ENCODE results near the gene ERCC6L2.
A peak's percentile ranks its signal among the peaks of the same experiment; 100 is the strongest.

ERCC6L2 gene, protein sequence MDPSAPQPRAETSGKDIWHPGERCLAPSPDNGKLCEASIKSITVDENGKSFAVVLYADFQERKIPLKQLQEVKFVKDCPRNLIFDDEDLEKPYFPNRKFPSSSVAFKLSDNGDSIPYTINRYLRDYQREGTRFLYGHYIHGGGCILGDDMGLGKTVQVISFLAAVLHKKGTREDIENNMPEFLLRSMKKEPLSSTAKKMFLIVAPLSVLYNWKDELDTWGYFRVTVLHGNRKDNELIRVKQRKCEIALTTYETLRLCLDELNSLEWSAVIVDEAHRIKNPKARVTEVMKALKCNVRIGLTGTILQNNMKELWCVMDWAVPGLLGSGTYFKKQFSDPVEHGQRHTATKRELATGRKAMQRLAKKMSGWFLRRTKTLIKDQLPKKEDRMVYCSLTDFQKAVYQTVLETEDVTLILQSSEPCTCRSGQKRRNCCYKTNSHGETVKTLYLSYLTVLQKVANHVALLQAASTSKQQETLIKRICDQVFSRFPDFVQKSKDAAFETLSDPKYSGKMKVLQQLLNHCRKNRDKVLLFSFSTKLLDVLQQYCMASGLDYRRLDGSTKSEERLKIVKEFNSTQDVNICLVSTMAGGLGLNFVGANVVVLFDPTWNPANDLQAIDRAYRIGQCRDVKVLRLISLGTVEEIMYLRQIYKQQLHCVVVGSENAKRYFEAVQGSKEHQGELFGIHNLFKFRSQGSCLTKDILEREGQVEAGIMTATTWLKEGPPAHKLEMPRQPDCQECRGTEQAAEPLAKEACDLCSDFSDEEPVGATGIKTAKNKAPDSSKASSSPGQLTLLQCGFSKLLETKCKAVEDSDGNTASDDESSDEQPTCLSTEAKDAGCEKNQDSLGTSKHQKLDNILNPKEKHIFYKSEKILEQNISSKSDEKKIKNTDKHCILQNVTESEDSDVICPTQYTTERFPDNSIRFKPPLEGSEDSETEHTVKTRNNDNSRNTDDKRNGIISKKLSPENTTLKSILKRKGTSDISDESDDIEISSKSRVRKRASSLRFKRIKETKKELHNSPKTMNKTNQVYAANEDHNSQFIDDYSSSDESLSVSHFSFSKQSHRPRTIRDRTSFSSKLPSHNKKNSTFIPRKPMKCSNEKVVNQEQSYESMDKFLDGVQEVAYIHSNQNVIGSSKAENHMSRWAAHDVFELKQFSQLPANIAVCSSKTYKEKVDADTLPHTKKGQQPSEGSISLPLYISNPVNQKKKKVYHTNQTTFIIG (N-terminal part only)

DNA sequence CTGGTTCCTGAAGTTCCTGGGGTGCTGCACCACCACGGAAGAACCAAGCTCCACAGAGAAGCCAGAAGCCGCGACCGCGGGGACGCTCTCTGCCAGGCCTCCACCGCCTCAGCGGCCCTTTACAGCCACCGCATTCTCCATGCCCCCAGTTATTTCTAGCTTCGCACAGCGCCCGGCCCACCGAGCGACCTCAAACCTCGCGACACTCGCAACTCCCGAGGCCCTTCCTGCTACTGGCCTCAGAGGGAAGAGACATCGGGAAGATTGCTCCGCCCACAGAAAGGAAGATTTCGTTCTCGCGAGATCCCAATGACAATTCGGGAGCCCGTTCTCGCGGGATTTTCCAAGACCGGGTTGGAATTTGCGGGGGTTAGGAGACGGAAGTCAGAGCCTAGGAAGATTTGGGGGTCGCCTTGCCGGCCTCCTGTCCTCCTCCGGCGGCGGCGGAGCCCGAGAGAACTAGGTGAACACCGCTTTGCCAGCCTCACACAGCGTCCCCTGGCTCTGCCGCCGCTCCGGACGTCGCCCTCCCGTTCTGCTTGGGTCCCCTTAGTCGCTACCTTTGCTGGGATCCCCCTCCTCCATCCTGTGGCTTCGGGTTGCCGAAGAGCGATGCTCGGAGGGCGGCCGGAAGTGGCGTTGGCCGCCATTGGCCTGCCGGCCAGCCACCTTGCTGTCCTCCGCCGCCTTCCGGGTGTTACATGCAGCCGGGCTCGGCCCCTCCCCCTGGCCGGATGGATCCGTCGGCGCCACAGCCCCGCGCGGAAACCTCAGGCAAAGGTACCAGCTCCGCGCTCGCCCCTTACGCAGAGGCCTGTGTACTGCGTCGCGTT lies at the start of gene ERCC6L2:
TSS of gene ERCC6L2 (plus strand) at position 387 of the 833 bp plus-strand sequence. CDS start at position 735, 348 bp downstream.
- DNase-seq = peak; percentile 94 to 97

DNA sequence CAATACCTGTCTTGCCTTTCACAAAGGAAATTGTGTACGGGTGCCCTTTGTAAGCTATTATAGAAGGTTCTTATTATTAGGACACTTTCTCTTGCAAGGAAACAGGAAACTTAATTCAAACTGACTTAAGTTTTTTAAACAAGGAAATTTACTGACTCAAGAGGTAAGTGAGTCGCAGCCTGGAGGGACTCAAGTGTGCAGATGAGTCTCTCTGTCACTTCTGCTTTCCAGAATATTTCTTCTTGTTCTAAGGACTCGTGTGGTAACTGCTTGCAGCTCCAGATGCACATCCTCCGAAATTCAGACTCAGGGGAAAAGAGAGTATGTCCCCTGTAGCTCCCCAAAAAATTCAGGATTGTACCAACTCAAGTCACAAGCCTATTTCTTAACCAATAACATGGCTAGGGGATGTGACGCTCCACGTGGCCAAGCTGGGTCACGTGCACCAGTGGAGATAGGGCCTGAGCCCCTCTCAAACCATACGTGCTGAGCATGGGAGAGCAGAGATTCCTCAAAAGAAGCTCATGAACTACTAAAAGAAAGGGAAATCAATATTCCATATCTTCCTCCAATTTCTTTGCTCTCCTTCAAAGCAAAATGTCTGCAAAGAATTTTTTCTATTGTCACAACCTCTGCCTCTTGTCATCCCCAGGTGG lies 49.2 kb upstream of the ERCC6L2 start:
- DNase-seq = peak; percentile 63 to 68

DNA sequence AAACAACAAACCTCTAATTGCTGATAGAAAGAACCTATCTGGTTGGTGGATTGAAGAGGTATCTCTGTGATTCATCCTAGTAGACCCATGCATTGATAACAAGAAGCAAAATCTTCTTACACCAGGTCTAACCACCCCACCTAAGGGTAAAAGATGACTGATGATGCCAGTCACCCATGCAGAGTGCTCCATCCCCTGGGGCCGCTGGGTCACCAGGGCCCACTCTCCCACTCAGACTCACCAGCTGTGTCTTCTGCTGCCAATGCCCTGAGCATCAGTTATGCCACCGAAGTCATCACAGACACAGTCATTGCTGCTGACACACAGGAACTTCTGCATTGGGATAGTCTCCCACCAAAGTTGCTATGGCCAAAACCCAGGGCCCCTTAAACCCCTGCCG lies 44.7 kb upstream of the ERCC6L2 start:
- no peak for DNase-seq

DNA sequence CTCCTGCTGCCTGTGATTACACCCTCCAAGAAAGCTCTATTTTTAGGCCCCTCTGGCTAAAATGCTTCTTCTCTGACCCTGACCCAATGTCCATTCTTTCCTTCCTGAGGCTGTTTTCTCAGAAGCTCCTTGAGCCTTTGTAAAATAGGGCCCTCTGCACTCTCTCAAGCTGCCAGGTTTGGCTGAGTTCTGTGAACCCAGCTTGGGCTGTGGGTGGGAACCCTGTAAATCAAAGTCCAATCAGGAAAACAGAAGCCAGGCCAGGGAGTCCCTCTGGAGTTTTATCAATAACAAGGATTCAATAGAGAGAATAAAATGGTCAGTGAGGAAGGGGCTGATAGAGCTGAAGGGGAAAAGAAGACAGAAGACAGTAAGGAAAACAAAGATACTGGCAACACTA lies 43.7 kb upstream of the ERCC6L2 start:
- no peak for DNase-seq

DNA sequence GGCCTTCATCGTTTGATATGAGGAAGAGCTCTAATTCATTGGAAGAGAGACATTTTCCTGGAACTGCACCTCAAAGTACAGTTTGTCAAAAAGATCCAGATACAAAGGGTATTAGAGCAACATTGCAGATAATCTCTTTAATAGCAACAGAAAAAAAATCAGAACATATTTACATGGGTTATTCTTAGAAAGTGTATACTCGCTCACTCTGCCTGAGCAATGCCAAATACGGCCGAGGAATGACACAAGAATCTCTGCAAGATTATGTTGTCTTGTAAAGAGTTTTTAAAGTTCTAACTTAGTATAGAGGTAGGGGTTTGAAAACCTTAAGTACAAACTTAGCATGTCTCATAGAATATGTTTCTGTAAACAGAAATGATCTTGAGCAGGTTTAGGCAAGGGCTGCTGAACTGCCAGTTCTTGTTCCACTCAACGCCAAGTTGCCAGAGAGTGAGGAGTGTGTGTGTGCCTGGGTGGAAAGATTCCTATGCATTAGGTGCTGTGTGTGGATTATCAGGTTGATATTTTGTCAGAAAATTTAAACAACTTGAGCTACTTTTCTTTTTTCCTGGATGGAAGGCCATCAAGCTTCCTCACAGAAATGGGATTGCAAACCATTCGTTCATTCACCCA lies 41.8 kb upstream of the ERCC6L2 start:
- no peak for DNase-seq

DNA sequence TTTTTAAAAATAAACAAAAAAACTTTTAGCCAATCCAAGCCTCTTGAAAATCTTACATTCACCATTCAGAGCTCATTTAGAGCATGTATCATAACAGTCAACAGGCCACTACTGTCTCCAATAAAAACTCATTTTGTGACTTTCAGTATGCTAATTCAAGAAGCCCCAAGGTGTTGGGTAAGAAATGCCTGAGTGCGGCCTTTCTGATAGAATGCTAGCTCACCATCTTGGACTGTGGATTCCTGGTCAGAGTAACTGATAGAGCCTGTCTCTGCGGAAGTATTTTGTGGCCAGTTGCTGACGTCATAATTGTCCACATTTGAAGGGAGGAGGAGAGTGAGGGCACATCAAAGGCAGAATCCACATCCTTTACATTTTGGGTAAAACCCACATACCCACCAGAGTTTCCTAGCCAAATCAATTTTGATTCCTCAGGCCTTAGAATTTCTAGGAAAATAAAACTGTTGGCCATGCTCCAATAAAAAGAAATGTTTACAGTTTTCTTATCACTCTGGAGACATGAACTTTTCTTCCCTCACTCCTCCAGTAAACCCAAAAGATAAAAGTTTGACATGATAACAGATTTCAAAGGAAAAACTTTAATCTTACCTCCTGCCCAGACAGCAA lies 41.1 kb upstream of the ERCC6L2 start:
- no peak for DNase-seq

DNA sequence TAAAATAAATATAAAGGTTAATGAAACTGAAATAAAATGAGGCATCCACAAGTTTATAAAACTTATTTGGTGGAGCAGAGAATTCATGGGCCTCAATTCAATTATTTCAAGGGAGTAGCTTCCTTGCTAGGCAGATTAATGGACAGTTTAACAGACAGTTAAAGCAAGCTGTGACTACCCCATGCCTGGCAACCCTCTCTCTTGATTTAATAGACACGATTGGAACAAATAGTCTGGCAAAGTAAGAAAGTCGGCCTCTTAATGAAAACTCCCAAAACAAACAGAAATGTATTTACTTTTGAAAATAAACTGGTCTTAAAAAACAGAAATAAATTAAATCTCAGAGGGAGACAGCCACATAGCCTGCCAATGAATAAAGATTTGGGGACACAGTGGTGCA lies 40.1 kb upstream of the ERCC6L2 start:
- no peak for DNase-seq

DNA sequence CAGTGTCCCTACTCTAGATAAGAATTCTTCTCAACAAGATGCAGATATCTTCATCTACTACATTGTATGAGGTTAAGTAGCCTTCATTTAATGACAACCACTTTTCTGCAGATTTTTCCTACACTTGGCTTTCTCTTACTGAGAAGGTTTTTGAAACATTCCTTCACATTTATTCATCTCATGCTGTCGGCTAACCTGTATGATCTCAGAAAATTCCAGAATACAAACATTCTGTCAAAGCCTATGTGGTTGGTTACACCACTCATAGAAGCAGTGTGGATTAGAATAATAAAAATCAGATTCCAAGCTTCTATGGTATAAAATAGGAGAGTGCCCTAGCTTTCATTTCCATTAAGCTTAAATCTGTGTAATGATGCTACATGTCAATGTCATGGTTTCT lies 39.4 kb upstream of the ERCC6L2 start:
- no peak for DNase-seq

DNA sequence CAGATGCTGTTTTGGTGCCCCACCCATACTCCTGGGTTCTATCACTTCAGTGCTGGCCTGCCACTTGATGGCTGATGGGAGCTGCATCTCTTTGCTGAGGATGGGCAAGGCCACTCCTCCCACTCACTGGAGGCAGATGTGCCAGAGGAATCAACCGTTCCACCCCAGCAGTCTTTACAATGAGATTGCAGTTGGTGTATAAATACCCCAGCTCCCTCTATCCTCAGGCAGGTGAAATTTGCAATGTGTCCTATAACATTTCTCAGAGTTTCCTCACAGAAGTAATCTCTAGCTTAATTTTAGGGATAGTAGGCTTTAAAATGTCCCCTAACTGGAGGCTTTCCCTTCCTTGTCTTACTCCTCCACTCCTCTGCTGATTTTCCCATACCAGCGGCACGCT lies 36.5 kb upstream of the ERCC6L2 start:
- DNase-seq = no peak

DNA sequence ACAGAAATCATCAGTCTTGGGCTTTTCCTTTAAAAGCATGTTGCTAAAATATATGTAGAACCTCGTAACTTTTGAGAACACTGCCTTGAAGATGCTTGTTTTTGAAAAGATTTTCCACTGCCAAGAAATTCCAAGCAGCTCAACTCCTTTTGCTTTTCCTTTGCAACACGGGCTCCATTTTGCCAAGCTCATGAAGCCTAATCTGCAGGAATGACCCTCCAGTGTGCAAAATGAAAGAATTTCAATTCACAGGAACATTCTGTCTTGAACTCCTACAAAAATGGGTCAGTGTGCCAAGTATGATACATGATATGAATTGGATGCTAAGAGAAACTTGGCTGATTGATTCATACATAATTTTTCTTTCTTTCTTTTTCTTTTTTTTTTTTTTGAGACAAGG lies 35.4 kb upstream of the ERCC6L2 start:
- DNase-seq = no peak

DNA sequence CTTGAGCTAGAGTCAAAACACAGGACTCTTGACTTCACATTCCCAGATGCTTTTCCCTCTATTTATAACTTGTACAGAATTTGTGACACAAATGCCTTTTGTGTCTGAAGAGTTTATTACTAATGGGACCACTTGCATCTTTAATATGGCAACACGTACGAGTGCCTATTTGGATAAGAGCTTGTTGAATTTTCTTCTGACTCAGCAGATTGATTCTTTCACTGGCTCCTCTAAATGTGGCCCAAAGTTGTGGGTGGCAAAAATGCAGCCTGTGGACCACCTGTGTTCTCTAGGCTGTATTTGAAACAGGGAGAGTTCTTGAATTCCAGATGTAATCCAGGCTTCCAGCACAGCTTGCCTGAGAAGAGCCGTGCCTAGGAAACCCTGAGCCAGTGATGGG lies 34.1 kb upstream of the ERCC6L2 start:
- no peak for DNase-seq

DNA sequence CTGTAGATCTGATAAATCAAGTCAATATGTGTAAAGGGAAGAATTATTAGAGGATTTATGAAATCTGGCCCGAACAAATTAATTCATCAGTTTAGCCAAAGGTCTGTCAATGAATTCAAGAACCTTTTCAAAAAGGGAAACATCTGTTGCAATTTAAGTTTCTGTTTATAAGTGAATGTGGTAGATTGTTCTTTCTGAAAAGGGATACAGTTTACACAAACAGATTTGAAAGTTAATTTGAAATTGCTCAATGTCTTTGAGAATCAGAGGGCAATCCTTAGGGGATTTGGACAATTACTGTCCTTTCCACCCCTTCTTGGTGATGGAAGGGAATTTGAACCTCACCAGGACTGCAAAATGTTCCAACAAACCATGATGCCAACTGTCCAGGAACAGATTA lies 29.7 kb upstream of the ERCC6L2 start:
- no peak for DNase-seq

DNA sequence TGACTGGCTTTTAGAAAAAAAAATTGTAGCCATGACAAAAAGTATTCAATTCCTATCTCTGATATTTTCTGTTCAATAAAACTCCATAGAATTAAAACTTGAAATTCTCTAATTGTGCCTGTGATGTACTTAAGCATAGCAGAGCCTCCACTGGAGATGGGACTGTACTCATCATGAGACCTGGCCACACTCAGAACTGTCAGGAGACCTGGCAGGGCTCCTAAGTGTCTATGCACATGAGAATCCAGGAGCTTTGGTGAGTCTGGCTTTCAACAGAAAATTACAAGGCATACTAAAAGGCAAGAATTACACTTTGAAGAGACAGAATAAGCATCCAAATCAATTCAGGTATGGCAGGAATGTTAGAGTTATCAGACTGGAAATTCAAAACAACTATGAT lies 26.7 kb upstream of the ERCC6L2 start:
- no peak for DNase-seq

DNA sequence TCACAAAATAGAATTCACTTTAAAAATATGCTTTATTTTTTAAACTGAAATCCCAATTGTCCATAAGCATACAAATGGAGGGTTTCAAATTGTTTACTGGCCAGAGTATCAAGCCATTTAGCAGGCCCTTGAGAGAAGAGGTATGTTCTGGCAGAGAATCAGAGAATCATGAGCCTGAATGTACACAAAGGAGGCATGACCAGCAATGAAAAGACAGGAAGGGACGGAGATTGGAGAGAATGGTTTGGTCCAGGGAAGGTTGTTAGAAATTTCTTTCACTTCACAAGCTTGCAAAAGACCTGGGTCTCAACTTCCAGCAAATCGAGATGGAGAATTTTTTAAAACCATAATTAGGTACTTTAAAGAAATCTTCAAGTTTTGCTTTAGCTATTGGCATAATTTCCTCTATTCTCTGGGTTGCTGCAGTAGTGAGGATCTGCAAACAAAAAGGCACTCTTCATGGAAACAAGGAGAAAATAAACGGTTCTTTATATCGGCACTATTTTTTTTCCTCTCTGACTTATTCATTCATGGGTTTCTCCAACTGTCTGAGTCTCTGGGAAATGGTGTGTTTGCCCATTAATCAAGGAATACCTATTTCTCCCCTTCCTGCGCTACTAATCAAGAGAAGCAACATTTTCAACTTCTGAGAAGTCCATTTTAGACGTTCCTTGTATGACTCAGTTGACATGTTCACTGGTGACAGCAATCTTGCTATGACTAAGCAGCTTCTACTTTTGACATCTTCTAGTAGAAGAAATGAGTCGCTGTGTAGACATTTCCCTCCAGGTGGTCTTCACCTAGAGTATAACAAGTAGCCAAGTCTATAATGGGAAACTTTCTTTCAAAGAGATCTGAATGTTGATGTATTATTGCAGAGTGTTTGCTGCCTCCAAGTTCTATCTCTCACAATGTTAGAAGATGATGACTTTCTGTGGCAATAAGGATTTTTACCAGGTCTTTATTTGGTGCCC lies 23.1 kb upstream of the ERCC6L2 start:
- no peak for DNase-seq

DNA sequence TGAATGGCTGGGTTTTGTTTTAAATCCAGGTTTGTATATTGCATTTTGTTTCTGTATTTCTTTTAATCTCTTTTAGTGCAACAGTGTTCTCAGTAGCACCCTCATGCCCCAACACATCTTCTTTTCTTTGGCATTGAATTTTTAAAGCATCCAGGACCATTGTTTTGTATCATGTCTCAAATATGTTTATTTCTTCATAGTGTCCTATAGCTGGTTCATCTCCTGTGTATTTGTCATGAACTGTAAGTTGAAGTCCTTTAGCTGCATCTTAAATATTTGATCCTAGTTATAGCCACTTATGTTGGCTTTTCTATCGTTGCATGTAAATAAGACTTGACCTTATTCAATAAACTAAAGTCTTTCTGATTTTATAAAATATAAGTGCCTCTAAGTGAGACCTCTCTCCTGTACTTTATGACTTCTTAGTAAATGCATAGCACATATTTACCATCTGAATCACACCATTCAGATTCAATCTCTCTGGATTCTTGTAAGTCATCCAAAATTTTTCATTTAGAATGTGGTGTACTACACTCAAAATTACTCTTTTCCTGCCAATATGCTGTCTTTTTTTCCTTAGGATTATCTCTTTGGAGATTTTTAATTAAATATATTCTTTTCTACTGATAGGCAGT lies 21.0 kb upstream of the ERCC6L2 start:
- no peak for DNase-seq

DNA sequence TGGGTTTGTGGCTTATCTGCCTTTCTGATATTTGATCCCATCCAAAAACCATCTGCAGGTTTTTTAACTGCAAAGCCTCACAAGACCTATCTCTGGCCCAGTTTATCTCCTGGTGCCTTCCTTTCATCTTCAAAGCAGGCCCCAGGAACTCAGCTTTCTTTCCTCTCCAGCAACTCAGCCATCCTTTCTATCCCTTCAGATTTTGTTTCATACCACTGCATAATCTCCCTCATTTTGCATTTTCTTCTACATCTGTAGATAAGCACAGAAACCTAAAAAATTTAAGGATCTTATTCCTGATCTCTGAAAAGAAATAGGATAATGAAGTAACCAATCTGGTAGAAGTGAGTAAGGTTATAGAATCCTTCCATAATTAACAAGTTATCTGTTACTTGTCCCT lies 19.5 kb upstream of the ERCC6L2 start:
- no peak for DNase-seq

DNA sequence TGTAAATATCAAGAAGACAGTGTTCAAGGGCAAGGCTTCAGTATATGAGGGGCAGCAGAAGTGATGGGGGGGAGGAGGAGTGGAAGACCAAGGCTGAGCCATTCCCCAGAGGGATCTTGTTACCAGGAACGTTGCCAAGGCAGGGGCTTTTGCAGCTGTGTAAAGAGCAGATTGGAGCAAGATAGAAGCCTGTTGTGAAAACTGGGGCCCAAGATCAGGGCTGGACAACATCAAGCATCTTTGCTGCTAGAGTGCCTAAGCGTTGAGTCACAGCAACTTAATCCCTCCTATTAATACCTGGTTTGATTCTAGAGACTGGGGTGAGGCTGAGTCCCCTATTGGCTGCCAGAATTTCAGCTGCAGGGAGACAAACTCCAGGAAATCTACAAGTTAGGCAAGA lies 18.4 kb upstream of the ERCC6L2 start:
- no peak for DNase-seq

DNA sequence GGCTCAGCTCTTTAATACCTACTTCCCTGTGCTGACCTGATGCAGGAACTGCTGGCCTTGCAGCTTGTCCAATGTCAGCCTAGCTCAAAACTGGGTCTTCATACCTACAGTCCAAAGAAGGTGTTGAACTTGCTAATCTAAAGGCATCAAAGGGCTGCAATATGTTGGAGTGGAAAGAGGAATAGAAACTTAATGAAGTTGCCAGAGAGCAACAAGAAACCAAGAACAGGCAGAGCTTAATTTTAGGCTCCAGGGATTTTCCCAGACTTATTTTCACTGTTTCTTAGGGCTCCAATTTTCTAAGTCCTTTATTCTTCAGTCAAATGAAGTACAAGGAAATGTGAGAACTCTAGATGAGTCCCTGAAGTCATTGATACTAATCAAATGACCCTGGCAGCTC lies 17.6 kb upstream of the ERCC6L2 start:
- DNase-seq = no peak

DNA sequence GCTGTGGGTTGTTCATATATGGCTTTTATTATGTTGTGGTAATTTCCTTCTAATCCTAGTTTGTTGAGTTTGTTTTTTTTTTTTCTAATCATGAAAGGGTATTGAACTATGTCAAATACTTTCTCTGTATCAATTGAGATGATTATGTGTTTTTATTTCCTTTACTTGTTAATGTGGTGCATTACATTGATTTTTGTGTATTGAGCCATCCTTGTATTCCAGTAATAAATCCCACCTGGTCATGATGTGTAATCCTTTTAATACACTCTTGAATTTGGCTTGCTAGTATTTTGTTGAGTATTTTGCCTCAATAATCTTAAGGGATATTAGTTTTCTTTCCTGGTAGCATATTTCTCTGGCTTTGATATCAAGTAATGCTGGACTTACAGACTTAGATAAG lies 13.1 kb upstream of the ERCC6L2 start:
- no peak for DNase-seq

All from Kasumi-1 (cell line).